HG03558 (cell line): ENCODE results near the gene TSPAN14.
A peak's percentile ranks its signal among the peaks of the same experiment; 100 is the strongest.
"Not testable (repeated sequence)": the region's sequence is repeated elsewhere in the genome, so short reads cannot be mapped to it uniquely, and the experiment has no call there.

Source experiments
- ATAC-seq: cut with Tn5 transposase; IDR thresholded peaks from one replicate; pipeline ENCODE4 v1.9.1; 2021; ENCODE audit warnings: moderate number of reproducible peaks; ENCODE audit not compliant: unreplicated experiment; ENCODE audit errors: extremely low read depth

The TSPAN14 gene

GRCh38 chr10:80518143-80518806 is 64.2 kb downstream of the TSPAN14 start:
- ATAC-seq = no peak

- ATAC-seq = no peak
These were observed 64.8 kb downstream of the TSPAN14 start for GRCh38 chr10:80518807-80519360.

GRCh38 chr10:80519936-80520650 is 66.0 kb downstream of the TSPAN14 start:
- ATAC-seq = no peak

GRCh38 chr10:80520661-80521470 is 66.8 kb downstream of the TSPAN14 start:
- ATAC-seq = no peak

- no peak for ATAC-seq
These were observed 68.8 kb downstream of the TSPAN14 start for GRCh38 chr10:80522756-80523363.

GRCh38 chr10:80523773-80524172 is 69.7 kb downstream of the TSPAN14 start:
- ATAC-seq = no peak

- no peak for ATAC-seq
These were observed 70.2 kb downstream of the TSPAN14 start for GRCh38 chr10:80524190-80524909.

GRCh38 chr10:80526218-80526617 is 72.1 kb downstream of the TSPAN14 start:
- ATAC-seq = no peak

- no peak for ATAC-seq
These were observed 72.6 kb downstream of the TSPAN14 start for GRCh38 chr10:80526742-80527141.

- ATAC-seq = no peak
These were observed 74.1 kb downstream of the TSPAN14 start for GRCh38 chr10:80528185-80528700.

GRCh38 chr10:80528901-80529300 is 74.8 kb downstream of the TSPAN14 start:
- no peak for ATAC-seq

- no peak for ATAC-seq
These were observed 75.5 kb downstream of the TSPAN14 start for GRCh38 chr10:80529604-80530003.

GRCh38 chr10:80530251-80530650 is 76.1 kb downstream of the TSPAN14 start:
- peak; percentile 75 for ATAC-seq

- ATAC-seq = no peak
These were observed 76.7 kb downstream of the TSPAN14 start for GRCh38 chr10:80530816-80531215.

GRCh38 chr10:80532571-80532970 is 78.5 kb downstream of the TSPAN14 start:
- no peak for ATAC-seq

GRCh38 chr10:80534059-80534458 is 79.9 kb downstream of the TSPAN14 start:
- ATAC-seq = not testable (repeated sequence)

GRCh38 chr10:80534646-80535045 is 80.5 kb downstream of the TSPAN14 start:
- not testable (repeated sequence) for ATAC-seq

GRCh38 chr10:80535671-80536360 is 81.7 kb downstream of the TSPAN14 start:
- peak; percentile 57 for ATAC-seq

- ATAC-seq = no peak
These were observed 82.3 kb downstream of the TSPAN14 start for GRCh38 chr10:80536361-80536835.
